GM12801 (cell line): Measurements from ENCODE around the gene MPZL3.

Experiments
- CTCF ChIP-seq: IDR thresholded peaks from one replicate; pipeline ENCODE4 v1.5.1; 2011; ENCODE audit warnings: control low read depth; ENCODE audit not compliant: insufficient read length; ENCODE audit errors: extremely low read depth

Gene MPZL3

GRCh38 chr11:118230088-118230487, 22.1 kb downstream of the MPZL3 start:
- no peak for TF ChIP-seq CTCF

- TF ChIP-seq CTCF, result no peak
Observed at GRCh38 chr11:118229274-118229847, 22.8 kb downstream of the MPZL3 start.

- TF ChIP-seq CTCF, result no peak
Observed at GRCh38 chr11:118227865-118228785, 24.0 kb downstream of the MPZL3 start.

- no peak for TF ChIP-seq CTCF
Observed at GRCh38 chr11:118226781-118227180, 25.4 kb downstream of the MPZL3 start.

GRCh38 chr11:118226296-118226695, 25.9 kb downstream of the MPZL3 start:
- no peak for TF ChIP-seq CTCF

- no peak for TF ChIP-seq CTCF
Observed at GRCh38 chr11:118224511-118225188, 27.5 kb downstream of the MPZL3 start, which contains the start of gene JAML. Gene JAML (minus strand): TSS chr11:118225011. CDS start chr11:118214866, 10,145 bp downstream.

- TF ChIP-seq CTCF, result no peak
Observed at GRCh38 chr11:118223992-118224391, 28.2 kb downstream of the MPZL3 start.
